GM18907 (cell line): ENCODE data around the gene CYP27B1.
"Not testable (repeated sequence)": the region's sequence is repeated elsewhere in the genome, so short reads cannot be mapped to it uniquely, and the experiment has no call there.

Experiments
- ATAC-seq: cut with Tn5 transposase; IDR thresholded peaks from one replicate; pipeline ENCODE4 v1.9.1; 2021; ENCODE audit warnings: mild to moderate bottlenecking, moderate library complexity; ENCODE audit not compliant: unreplicated experiment

CYP27B1 gene

DNA sequence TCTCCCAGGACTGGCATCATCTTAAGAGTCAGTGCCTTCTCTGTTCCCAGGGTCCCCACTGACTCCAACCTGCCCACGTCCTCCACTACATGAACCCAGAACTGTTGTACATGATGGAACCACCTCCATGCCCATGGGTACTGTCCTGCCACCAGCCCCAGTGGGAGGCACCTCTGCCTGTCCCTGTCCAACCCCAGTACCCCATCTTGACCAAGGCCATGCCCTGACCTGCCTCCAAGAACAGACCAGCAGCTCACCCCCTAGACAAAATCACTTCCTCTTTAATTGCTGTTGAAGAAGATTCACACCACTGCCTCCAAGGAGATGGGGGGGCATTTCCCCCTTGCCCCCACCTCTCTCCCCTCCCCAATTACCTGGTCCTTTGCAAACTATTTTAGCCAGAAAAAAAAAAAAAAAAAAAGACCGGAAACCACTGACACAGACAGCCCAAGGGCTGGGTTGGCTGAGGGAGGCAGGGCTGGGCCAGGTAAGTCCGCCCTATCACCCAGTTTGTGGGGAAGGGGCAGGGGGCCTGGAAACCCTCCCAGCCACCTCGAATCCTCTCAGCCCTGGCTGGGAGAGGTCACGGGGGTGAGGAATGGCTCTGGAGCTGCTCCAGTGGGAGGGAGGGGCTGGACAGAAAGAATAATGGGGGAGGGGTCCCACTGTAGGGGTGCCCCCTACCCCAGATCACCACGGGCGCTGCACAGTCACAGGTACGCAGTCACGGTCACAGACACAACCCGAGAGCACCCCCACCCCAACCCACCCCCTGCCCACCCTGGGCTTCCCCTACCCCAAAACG, 41.7 kb downstream of the CYP27B1 start:
- ATAC-seq: no peak

DNA sequence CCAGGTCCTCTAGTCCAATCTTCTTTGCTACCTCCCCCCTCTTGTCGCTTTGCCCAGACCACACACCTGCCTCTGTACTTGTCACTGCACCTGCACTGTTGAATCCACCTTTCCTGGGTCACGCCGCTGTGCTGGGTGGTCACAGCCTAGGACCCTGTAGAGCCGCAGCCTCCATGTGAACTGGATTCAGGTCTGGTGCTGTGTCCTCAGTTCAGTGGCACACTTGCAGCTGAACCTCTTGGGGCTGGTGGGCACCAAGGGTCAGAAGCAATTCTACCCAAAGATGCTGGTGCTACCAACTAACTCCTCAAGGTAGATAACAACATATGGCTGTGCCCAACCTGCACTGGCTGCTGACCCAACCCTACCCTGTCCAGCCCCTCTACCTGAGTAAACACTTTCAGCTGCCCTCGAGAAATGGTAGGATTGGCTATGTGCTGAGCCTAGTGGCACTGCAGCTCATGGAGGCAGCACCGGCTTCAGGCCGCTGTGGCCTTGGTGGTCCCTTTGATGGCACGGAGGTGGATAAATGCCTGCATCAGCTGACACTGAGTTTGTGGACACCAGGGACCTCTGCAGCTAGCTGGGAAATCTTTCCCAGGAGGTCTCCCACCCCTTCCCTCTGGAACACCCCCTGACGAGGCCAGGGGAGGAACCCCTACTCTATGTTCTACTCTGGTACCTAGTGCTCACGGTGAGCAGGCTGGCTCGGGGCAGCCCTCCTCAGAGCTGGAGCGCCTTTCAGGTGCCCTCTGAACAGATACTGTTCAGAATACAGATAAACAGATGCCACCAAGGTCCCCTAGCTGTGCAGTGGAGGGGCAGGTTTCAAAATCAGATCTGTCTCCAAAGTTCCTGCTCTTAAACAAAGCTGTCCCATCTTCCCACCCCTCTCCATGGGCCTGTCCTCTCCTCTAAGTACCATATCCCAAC, 42.6 kb downstream of the CYP27B1 start:
- ATAC-seq: no peak

DNA sequence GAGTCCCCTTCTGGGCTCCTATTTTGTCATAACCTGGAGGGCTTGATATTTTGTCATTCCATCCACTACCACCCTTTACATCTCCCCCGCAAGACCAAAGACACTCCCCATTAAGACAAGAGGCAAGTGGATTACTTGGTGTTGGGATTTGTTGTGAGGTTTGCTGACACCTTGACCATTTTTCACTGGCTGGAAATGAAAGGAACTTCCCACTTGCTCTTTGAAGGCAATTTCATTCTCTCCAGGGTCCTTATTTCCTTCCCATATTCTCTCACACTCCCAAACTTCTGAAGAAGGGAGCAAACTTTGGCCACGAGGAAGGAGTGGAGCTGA, 43.3 kb downstream of the CYP27B1 start:
- no peak for ATAC-seq

DNA sequence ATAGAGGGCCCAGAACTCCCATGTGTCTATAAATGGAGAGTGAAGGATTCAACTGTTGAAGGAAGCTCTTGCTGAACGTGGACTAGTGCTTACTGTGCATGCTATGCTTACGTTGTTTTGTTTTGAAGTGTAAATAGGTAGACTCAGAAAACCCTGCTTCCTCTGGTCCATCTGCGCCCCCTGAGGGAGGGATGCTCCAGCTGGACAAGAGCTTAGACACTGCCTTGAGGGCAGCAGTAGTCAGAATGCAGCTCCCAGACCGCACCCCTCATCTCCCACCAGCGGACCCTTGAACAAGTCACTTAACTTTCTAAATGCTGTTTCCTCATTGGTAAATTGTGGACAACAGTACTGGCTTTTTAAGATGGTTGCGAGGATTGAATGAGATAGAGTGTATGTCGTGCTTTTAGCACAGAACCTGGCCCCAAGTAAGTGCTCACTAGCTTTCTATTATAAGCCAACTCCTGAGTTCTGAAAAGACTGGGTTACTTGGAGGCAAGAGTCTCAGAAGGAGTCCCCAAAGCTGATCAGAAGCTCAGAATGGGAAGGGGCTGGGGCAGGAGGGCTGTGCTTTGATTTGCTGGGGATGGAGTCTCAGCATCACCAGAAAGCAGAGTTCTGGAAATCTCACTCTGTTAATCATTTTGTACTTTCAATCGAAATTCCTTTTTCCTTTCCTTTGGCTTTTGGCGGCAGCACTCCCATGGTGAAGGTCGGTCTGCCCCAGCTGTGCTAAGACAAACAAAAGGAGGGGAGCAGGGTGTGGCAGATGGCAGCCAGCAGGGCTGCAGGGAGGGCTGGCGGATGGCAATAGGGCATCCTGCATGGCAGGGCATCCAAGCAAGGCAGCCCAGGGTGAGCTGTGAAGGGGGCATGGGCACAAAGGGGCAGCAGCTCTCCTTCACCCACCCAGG, 43.9 kb downstream of the CYP27B1 start:
- no peak for ATAC-seq

DNA sequence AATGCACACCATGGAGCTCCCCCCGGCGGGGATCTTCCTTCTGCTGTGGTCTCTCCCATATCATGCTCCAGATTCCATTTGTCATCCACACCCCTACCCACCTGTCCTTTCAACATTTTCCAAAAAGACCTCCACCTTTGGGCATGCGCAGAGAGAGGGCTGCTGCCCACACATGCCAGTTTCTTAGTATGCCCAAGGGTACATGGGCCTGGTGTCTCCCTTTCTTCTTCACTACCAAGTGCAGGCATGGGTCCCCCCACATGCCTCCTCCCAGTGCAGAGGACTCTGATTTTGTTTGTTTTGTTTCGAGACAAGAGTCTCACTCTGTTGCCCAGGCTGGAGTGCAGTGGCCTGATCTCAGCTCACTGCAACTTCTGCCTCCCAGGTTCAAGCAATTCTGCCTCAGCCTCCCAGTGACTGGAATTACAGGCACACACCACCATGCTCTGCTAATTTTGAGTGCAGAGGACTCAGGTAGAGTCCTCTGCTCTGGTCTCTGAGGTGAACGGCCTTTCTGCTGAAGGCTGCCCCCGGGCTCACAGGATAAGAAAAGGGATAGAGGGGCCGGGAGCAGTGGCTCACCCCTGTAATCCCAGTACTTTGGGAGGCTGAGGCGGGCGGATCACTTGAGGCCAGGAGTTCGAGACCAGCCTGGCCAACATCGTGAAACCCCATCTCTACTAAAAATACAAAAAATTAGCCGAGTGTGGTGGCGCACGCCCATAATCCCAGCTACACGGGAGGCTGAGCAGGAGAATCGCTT, 44.9 kb downstream of the CYP27B1 start:
- not testable (repeated sequence) for ATAC-seq

DNA sequence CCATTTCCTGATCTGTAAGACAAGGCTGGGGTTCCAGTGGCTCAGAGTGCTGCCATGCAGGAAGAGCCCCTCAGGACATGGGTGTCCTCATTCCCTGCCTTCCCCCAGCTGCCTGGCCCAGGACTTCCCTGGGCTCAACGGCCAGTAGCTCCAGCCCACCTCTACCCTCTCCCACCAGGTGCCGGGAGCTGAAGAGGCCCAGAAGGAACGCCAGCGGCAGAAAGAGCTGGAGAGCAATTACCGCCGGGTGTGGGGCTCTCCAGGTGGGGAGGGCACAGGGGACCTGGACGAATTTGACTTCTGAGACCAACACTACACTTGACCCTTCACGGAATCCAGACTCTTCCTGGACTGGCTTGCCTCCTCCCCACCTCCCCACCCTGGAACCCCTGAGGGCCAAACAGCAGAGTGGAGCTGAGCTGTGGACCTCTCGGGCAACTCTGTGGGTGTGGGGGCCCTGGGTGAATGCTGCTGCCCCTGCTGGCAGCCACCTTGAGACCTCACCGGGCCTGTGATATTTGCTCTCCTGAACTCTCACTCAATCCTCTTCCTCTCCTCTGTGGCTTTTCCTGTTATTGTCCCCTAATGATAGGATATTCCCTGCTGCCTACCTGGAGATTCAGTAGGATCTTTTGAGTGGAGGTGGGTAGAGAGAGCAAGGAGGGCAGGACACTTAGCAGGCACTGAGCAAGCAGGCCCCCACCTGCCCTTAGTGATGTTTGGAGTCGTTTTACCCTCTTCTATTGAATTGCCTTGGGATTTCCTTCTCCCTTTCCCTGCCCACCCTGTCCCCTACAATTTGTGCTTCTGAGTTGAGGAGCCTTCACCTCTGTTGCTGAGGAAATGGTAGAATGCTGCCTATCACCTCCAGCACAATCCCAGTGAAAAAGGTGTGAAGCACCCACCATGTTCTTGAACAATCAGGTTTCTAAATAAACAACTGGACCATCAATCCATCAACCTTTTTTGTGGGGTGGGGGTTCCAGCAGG, 46.0 kb downstream of the CYP27B1 start:
- ATAC-seq: no peak

DNA sequence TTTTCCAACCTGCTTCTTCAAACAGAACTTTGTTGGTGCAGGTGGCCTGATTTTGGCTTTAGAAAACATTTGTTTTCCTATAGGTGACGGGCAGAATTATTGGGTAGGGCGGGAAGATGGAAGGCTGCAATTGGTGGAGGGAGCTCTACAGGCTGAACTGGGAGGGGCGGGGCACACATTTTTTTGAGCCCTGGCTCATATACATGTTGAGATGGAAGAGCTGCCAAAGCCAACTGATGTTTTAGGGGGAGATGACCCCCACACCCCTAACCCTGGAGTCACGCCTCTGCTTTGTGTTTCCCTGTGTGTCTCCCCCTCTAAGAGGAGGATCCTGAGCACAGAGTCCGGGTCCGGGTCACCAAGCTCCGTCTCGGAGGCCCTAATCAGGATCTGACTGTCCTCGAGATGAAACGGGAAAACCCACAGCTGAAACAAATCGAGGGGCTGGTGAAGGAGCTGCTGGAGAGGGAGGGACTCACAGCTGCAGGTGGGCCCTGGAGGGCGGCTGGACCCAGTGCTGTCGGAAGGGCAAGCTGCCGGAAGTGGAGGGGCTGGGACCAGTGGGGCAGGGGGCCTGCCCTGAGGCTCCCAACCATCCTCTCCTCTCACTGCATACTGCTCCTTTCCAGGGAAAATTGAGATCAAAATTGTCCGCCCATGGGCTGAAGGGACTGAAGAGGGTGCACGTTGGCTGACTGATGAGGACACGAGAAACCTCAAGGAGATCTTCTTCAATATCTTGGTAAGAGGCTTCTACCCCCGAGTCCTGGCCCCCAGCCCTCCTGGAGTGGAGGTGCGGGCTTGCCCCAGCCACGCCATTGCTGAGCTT, 46.9 kb downstream of the CYP27B1 start:
- no peak for ATAC-seq

DNA sequence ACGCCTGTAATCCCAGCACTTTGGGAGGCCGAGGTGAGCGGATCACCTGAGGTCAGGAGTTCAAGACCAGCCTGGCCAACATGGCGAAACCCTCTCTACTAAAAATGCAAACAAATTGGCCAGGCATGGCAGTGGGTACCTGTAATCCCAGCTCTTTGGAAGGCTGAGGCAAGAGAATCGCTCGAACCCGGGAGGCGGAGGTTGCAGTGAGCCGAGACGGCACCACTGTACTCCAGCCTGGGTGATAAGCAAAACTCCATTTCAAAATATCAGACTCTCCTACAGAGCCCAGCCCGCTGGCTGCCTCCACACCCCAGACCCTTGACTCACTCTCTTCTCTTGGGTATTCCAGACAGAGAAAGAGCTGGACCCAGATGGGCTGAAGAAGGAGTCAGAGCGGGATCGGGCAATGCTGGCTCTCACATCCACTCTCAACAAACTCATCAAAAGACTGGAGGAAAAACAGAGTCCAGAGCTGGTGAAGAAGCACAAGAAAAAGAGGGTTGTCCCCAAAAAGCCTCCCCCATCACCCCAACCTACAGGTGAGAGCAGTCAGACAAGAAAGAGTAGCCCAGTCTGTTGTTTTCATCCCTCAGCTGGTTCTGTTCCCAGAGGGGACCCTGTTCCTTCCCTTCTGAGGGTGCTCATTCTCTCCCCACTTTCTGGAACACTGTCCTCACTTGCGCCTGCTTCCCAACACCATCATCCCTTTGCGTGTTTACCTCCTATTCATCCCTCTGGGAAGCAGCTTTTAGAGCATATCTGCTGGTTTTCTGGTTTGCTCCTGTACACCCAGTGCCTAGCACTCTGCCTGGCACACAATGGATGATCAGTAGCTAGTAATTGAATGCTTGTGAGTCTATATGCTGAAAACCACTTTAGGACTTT, 48.0 kb downstream of the CYP27B1 start:
- no peak for ATAC-seq

DNA sequence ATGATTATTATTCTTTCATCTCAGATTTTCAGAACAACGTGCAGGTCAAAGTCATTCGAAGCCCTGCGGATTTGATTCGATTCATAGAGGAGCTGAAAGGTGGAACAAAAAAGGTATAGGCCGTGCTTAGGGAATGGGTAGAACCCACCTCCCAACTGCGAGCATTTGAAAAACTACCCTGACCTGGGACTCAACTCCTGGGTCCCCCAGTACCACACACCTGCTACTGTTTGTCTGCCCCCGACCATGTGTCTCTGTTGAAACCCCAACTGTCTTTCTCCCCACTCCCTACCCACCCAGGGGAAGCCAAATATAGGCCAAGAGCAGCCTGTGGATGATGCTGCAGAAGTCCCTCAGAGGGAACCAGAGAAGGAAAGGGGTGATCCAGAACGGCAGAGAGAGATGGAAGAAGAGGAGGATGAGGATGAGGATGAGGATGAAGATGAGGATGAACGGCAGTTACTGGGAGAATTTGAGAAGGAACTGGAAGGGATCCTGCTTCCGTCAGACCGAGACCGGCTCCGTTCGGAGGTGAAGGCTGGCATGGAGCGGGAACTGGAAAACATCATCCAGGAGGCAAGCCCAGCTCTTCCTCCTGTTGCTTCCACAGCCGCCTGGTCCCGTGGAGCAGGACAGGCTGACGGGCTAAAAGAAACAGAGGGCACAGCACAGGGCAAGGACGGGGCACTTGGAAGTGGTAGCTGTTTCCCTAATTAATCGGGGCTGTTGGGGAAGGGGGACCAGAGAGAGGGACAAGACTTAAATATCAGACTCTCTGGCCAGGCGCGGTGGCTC, 48.8 kb downstream of the CYP27B1 start:
- ATAC-seq: no peak

DNA sequence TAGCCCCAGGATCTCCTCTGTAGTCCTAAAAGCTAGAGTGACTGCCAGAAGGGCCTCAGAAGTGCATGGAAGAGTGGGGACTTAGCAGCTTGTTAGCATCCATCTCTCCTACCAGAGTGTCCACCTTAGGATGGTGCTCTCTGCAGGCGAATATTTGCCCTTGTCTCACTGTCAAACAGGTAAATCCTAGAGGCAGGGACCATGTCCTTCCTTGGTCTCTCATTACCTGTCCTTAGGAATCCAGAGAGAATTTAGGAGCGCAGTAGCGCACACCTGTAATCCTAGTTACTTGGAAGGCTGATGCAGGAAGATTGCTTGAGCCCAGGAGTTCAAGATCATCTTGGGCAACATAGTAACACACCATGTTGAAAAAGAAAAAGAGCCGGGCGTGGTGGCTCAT, 49.7 kb downstream of the CYP27B1 start:
- no peak for ATAC-seq

DNA sequence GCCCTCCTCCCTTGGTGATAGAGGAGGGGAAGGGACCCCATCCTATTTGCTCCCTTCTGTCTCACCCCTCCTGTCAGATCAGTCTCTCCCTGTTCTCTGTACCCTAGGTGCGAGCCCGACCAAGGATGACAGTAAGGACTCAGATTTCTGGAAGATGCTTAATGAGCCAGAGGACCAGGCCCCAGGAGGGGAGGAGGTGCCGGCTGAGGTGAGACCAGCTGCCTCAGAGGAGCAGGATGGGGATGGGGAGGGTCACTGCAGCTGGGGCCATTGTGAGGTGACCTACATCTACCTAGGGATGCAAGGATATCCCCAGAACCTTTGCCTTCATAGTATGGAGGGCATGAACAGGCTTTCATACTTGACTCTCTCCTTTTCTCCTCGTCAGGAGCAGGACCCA, 50.6 kb downstream of the CYP27B1 start:
- ATAC-seq: no peak

DNA sequence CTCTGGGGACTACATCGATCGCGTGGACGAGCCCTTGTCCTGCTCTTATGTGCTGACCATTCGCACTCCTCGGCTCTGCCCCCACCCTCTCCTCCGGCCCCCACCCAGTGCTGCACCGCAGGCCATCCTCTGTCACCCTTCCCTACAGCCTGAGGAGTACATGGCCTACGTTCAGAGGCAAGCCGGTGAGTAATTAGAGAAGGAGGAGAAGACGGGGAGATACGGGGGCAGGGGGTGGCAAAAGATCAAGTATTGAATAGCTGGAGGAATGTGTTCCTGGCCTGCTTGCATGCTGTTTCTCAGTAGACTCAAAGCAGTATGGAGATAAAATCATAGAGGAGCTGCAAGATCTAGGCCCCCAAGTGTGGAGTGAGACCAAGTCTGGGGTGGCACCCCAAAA, 51.1 kb downstream of the CYP27B1 start:
- no peak for ATAC-seq

DNA sequence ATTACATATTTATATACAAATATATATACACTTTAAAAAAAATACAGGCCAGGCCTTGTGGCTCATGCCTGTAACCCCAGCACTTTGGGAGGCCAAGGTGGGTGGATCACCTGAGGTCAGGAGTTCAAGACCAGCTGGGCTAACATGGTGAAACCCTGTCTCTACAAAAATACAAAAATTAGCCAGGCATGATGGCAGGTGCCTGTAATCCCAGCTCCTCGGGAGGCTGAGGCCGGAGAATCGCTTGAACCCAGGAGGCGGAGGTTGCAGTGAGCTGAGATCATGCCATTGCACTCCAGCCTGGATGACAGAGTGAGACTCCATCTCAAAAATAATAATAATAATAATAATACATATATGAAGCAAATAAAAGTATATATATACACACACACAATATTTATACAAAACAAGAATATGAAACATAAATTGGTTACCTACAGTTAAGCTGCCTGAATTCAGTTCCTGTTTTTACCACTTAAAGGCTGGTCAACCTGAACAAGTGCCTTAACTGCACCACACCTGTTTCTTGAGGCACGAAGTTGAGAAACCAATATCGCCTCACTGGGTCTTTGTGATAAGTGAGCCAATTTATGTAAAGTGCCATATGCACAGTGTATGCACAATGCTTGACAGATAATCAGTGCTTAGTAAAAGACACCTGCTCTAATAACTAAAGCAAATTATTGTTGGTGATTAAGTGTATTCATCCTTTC, 51.7 kb downstream of the CYP27B1 start:
- ATAC-seq: not testable (repeated sequence)

DNA sequence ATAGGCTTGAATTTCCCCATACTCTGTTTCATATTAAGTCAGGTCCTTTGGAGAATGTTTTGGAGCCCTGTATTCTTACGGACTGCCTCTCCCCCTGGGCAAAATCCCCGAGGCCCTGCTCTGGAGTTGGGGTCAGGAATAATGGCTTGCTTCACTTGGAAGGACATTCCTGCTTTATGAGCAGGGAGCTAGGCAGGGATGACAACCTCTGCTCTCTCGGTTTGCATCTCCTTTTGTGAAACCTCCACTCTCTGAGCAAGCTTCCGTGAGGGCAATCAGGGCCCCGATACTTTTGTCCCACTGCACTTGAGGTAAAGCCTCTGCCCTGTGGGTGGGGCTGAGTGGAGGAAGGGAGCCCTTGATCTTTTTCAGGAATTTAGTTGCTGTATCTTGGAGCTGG, 53.7 kb downstream of the CYP27B1 start:
- no peak for ATAC-seq

DNA sequence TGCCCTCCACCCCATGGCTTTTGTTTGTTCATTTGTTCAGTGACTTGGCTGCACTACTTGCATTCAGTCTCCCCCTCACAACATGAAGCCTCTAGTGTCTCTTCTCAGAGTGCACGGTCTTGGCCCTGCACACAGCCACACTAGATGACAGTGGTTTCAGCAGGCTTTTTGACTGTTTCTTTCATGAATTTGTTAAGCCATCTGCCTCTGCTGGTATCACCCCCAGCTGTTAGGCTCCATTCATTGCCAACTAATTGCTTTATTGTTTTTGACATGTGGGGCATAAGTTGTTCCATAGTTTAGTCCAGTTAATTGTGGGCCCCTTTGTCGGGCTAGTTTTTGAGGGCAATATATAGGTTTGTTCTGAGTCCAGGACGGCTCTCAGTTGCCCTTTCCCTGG, 54.2 kb downstream of the CYP27B1 start:
- no peak for ATAC-seq
